SK-N-SH (cell line): ENCODE results near the gene ZNF557.

Experiments
- CHD2 ChIP-seq: fragments of 150-350 bp; IDR thresholded peaks from 2 replicates; pipeline ENCODE4 v1.6.1; 2018; ENCODE audit warnings: low read length; ENCODE audit not compliant: partially characterized antibody
- ELF1 ChIP-seq: IDR thresholded peaks from 2 replicates; pipeline ENCODE4 v1.4.0; 2012
- FOSL2 ChIP-seq: IDR thresholded peaks from 2 replicates; pipeline ENCODE4 v1.4.0; 2012; ENCODE audit warnings: low read depth, mild to moderate bottlenecking, moderate library complexity, borderline replicate concordance
- GABPA ChIP-seq: IDR thresholded peaks from 2 replicates; pipeline ENCODE4 v1.4.0; 2012; ENCODE audit warnings: low read depth, mild to moderate bottlenecking
- GATA2 ChIP-seq: sonication (generic); formaldehyde crosslinking; IDR thresholded peaks from 2 replicates; pipeline ENCODE4 v1.5.0; 2020; ENCODE audit warnings: mild to moderate bottlenecking, missing genetic modification reagents
- MXI1 ChIP-seq: IDR thresholded peaks from 2 replicates; pipeline ENCODE4 v1.6.1; 2012; ENCODE audit warnings: mild to moderate bottlenecking, low read depth, low read length, improper control_type of control experiment
- POLR2AphosphoS5 ChIP-seq: IDR thresholded peaks from 2 replicates; pipeline ENCODE4 v1.6.1; 2012; ENCODE audit warnings: low read depth, low read length
- TAF1 ChIP-seq: IDR thresholded peaks from 2 replicates; pipeline ENCODE4 v1.6.1; 2012; ENCODE audit warnings: low read depth, mild to moderate bottlenecking, low read length, moderate library complexity, borderline replicate concordance
- TF ChIP-seq, protein P1 (sequence below): fragments of 150-350 bp; IDR thresholded peaks from 2 replicates; pipeline ENCODE4 v1.6.1; 2017; ENCODE audit warnings: antibody characterized with exemption, low read length, low read depth, borderline replicate concordance
- TF ChIP-seq, protein P2 (sequence below): fragments of 200-600 bp; sonication (generic); IDR thresholded peaks from 2 replicates; pipeline ENCODE4 v1.6.1; 2017; ENCODE audit warnings: antibody characterized with exemption, mild to moderate bottlenecking, moderate library complexity

DNA sequence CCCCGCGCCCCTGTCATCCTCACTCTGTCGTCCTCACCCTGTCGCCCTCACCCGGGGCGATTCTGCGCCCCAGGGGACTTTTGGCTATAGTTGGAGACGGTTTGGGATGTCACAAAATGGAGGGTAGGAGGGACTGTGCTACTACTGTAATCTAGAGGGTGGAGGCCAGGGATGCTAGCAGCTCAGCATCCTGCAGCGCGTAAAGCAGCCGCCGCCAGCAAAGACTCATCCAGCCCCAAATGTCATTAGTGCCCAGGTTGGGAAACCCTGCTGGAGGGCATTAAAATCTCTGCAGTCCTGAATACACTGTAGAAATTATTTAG, 362 bp downstream of the ZNF557 start:
- TF ChIP-seq POLR2AphosphoS5 (no peak), GATA2 (CRISPR knock-in tag) (no peak), MXI1 (no peak), ELF1 (no peak), CHD2 (no peak), GABPA (no peak), FOSL2 (no peak), TAF1 (no peak)
- TF ChIP-seq, protein P1, sequence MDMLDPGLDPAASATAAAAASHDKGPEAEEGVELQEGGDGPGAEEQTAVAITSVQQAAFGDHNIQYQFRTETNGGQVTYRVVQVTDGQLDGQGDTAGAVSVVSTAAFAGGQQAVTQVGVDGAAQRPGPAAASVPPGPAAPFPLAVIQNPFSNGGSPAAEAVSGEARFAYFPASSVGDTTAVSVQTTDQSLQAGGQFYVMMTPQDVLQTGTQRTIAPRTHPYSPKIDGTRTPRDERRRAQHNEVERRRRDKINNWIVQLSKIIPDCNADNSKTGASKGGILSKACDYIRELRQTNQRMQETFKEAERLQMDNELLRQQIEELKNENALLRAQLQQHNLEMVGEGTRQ = no peak
- TF ChIP-seq, protein P2, sequence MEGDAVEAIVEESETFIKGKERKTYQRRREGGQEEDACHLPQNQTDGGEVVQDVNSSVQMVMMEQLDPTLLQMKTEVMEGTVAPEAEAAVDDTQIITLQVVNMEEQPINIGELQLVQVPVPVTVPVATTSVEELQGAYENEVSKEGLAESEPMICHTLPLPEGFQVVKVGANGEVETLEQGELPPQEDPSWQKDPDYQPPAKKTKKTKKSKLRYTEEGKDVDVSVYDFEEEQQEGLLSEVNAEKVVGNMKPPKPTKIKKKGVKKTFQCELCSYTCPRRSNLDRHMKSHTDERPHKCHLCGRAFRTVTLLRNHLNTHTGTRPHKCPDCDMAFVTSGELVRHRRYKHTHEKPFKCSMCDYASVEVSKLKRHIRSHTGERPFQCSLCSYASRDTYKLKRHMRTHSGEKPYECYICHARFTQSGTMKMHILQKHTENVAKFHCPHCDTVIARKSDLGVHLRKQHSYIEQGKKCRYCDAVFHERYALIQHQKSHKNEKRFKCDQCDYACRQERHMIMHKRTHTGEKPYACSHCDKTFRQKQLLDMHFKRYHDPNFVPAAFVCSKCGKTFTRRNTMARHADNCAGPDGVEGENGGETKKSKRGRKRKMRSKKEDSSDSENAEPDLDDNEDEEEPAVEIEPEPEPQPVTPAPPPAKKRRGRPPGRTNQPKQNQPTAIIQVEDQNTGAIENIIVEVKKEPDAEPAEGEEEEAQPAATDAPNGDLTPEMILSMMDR = no peak
